Kidney epithelial cell (primary cell): ENCODE measurements around the gene ETV6. TPM values are rescaled to one million over a fixed set of nuclear protein-coding genes. Genes with fewer than 3 reads are reported as not detected.

Experiments used
- DNase-seq: peaks from one replicate; pipeline ENCODE4 v3.0.0-alpha.2; 2010; ENCODE audit warnings: low read depth
- H3K27me3 ChIP-seq: 2 replicates; pipeline ENCODE4 v1.6.0; 2011; ENCODE audit warnings: low read length; ENCODE audit not compliant: control insufficient read depth, insufficient read depth
- H3K36me3 ChIP-seq: 2 replicates; pipeline ENCODE4 v1.5.1; 2011; ENCODE audit warnings: low read length; ENCODE audit not compliant: control insufficient read depth, insufficient read depth
- H3K4me3 ChIP-seq: 2 replicates; pipeline ENCODE4 v1.5.1; 2011; ENCODE audit warnings: low read depth, mild to moderate bottlenecking, control low read depth, low read length
- CTCF ChIP-seq: IDR thresholded peaks from 2 replicates; pipeline ENCODE4 v1.5.1; 2011; ENCODE audit warnings: mild to moderate bottlenecking, moderate library complexity, low read length, control low read depth, inconsistent platforms; ENCODE audit not compliant: insufficient read depth, poor library complexity, severe bottlenecking
- total RNA-seq: library from RNA; depleted of rRNA; stranded (reverse); fragments of >200 nt; gene quantifications from 2 replicates; pipeline ENCODE4 v1.2.3, GENCODE V29; 2015

The ETV6 gene
- total RNA-seq, 1 donor from 2014 or later, result 17.6 TPM

GRCh38 chr12:11777451-11777850, 128.0 kb downstream of the ETV6 start:
- no peaks in the 10 kb centered on the region for H3K27me3 ChIP-seq
- peaks cover 4% of the 10 kb centered on the region for H3K36me3 ChIP-seq
- no peak for DNase-seq
- H3K4me3 ChIP-seq, result no peak overlapping the region
- no peak for TF ChIP-seq CTCF

- Histone ChIP-seq H3K4me3 (no peak overlapping the region), H3K27me3 (no peaks in the 10 kb centered on the region), H3K36me3 (peaks cover 4% of the 10 kb centered on the region)
- no peak for DNase-seq
- no peak for TF ChIP-seq CTCF
Measured at GRCh38 chr12:11777962-11778361, 128.5 kb downstream of the ETV6 start.

- Histone ChIP-seq H3K27me3 (no peaks in the 10 kb centered on the region), H3K4me3 (no peak overlapping the region), H3K36me3 (peaks cover 4% of the 10 kb centered on the region)
- TF ChIP-seq CTCF, result no peak
- no peak for DNase-seq
Measured at GRCh38 chr12:11778713-11779685, 129.5 kb downstream of the ETV6 start.

- Histone ChIP-seq H3K27me3 (no peaks in the 10 kb centered on the region), H3K4me3 (no peak overlapping the region), H3K36me3 (no peaks in the 10 kb centered on the region)
- no peak for TF ChIP-seq CTCF
- no peak for DNase-seq
Measured at GRCh38 chr12:11780521-11781101, 131.1 kb downstream of the ETV6 start.

- no peaks in the 10 kb centered on the region for H3K36me3 ChIP-seq
- no peak for DNase-seq
- H3K4me3 ChIP-seq, result no peak overlapping the region
- TF ChIP-seq CTCF, result no peak
- no peaks in the 10 kb centered on the region for H3K27me3 ChIP-seq
Measured at GRCh38 chr12:11782914-11783420, 133.5 kb downstream of the ETV6 start.
